ENCODE data around the gene EVA1A.

The EVA1A gene

GRCh38 chr2:75589391-75590105, 28.8 kb upstream of the EVA1A start:
- no peak for DNase-seq

- DNase-seq = no peak
Measured at GRCh38 chr2:75587954-75588587, 27.3 kb upstream of the EVA1A start.

GRCh38 chr2:75586971-75587370, 26.2 kb upstream of the EVA1A start:
- DNase-seq = no peak

GRCh38 chr2:75582840-75583239, 22.1 kb upstream of the EVA1A start:
- no peak for DNase-seq

GRCh38 chr2:75580606-75581005, 19.9 kb upstream of the EVA1A start:
- no peak for DNase-seq

- DNase-seq = no peak
Measured at GRCh38 chr2:75580156-75580555, 19.4 kb upstream of the EVA1A start.

- no peak for DNase-seq
Measured at GRCh38 chr2:75579186-75579585, 18.4 kb upstream of the EVA1A start.

GRCh38 chr2:75577280-75577679, 16.5 kb upstream of the EVA1A start:
- no peak for DNase-seq

- DNase-seq = no peak
Measured at GRCh38 chr2:75574106-75574505, 13.4 kb upstream of the EVA1A start.

- no peak for DNase-seq
Measured at GRCh38 chr2:75573145-75573878, 12.6 kb upstream of the EVA1A start.

- DNase-seq = no peak
Measured at GRCh38 chr2:75571730-75572430, 11.1 kb upstream of the EVA1A start.

- DNase-seq = no peak
Measured at GRCh38 chr2:75570948-75571729, 10.4 kb upstream of the EVA1A start.

- no peak for DNase-seq
Measured at GRCh38 chr2:75570024-75570947, 9.5 kb upstream of the EVA1A start.

GRCh38 chr2:75569546-75569945, 8.8 kb upstream of the EVA1A start:
- no peak for DNase-seq

- no peak for DNase-seq
Measured at GRCh38 chr2:75568174-75568573, 7.4 kb upstream of the EVA1A start.

GRCh38 chr2:75565472-75566462, 5.0 kb upstream of the EVA1A start:
- DNase-seq = no peak

GRCh38 chr2:75564713-75565359, 4.1 kb upstream of the EVA1A start:
- no peak for DNase-seq

GRCh38 chr2:75564026-75564688, 3.4 kb upstream of the EVA1A start:
- no peak for DNase-seq

GRCh38 chr2:75563591-75563990, 2.9 kb upstream of the EVA1A start:
- no peak for DNase-seq

All from inflammatory macrophage (primary cell).